GM19023 (cell line): ENCODE data around the gene COMT.

Experiments
- ATAC-seq: cut with Tn5 transposase; IDR thresholded peaks from one replicate; pipeline ENCODE4 v1.9.1; 2021; ENCODE audit warnings: mild to moderate bottlenecking, moderate library complexity; ENCODE audit not compliant: unreplicated experiment

COMT gene

DNA sequence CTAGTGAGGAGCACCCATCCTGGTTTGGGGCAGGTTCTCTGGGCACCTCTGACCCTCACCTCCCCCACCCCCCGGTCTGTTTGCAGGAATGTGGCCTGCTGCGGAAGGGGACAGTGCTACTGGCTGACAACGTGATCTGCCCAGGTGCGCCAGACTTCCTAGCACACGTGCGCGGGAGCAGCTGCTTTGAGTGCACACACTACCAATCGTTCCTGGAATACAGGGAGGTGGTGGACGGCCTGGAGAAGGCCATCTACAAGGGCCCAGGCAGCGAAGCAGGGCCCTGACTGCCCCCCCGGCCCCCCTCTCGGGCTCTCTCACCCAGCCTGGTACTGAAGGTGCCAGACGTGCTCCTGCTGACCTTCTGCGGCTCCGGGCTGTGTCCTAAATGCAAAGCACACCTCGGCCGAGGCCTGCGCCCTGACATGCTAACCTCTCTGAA lies 26.9 kb downstream of the COMT start:
- ATAC-seq = no peak

DNA sequence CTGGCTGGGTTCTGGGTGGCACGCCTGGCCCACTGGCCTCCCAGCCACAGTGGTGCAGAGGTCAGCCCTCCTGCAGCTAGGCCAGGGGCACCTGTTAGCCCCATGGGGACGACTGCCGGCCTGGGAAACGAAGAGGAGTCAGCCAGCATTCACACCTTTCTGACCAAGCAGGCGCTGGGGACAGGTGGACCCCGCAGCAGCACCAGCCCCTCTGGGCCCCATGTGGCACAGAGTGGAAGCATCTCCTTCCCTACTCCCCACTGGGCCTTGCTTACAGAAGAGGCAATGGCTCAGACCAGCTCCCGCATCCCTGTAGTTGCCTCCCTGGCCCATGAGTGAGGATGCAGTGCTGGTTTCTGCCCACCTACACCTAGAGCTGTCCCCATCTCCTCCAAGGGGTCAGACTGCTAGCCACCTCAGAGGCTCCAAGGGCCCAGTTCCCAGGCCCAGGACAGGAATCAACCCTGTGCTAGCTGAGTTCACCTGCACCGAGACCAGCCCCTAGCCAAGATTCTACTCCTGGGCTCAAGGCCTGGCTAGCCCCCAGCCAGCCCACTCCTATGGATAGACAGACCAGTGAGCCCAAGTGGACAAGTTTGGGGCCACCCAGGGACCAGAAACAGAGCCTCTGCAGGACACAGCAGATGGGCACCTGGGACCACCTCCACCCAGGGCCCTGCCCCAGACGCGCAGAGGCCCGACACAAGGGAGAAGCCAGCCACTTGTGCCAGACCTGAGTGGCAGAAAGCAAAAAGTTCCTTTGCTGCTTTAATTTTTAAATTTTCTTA lies 27.8 kb downstream of the COMT start:
- no peak for ATAC-seq

GRCh38 chr22:19970031-19970478 lies 28.5 kb downstream of the COMT start:
- ATAC-seq = no peak

DNA sequence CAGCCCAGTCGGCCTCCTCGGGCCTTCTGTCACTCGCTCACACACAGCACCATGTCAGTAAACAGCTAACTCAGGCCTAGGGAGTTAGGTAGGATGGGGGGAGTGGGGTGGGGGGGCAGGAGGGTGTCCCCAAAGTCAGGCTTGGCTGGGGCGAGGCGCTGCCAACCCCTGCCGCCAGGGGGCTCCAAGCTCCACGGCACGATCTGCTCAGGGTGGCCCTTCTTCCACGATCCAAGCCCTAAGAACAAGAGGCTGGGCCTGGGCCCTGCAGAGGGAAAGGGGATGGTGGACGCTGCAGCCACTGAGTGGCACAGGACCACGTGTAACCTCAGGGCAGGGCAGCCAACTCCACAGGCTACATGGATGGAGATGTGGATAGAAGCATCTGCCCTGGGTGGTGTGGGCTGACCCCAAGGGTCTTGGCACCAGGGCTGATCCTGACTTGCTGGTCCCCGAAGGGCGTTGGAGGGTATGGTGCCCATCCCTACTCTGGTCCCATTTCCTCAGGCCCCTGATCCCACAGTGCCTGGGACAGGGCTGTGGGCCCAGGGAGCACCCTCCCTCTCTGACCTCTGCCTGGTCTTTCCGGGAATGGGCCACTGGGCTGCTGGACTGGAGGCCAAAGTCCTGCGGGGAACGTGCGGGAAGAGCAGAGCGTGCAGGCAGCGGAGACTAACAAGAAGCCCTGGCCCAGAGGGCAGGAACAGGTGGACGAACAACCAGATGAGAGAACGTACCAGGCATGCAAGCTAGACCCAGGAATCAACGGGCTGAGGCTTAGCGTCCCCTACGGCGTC lies 29.1 kb downstream of the COMT start:
- ATAC-seq = no peak

DNA sequence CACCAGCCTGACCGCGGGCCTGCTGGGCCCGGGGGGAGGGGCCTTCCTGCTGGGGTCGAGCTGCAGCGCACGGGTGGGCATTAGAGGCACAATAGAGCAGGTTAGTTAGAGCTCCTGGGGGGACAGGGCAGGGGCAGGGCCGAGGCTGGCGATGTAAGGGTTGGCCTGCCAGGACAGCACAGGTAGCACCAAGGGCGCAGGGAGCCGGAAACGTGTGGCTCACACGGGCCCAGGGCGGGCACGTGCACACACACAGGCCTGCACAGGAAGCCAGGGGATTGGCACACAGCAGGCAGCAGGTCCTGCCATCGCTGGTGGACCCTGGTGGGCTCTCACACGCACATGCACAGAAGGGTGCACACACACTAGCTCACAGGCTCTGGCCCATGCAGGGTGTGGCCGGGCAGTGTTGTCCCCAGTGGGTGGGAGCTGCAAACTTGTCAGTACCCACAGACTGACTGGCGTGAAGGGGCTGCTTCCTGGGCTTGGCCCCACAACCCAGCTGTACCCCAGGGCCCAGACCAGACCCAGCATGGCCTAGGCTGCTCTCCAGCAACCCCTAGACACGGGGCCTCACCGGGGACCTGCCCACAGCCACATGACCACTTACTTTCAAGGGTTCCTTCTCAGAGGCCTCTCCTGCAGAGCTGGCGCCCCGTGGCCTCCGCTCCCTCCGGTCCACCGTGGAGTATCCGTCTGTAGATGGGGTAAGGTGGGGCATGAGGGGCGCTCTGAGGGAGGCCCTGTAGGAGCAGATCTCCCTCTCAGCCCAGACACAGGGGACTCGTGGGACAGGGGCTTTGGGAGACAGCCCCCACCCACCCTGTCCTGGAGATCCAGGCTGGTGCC lies 29.9 kb downstream of the COMT start:
- no peak for ATAC-seq

GRCh38 chr22:19972251-19972650 lies 30.7 kb downstream of the COMT start:
- no peak for ATAC-seq

GRCh38 chr22:19972652-19973550 lies 31.3 kb downstream of the COMT start:
- no peak for ATAC-seq

- no peak for ATAC-seq
Observed at GRCh38 chr22:19973551-19974267, 32.1 kb downstream of the COMT start.

DNA sequence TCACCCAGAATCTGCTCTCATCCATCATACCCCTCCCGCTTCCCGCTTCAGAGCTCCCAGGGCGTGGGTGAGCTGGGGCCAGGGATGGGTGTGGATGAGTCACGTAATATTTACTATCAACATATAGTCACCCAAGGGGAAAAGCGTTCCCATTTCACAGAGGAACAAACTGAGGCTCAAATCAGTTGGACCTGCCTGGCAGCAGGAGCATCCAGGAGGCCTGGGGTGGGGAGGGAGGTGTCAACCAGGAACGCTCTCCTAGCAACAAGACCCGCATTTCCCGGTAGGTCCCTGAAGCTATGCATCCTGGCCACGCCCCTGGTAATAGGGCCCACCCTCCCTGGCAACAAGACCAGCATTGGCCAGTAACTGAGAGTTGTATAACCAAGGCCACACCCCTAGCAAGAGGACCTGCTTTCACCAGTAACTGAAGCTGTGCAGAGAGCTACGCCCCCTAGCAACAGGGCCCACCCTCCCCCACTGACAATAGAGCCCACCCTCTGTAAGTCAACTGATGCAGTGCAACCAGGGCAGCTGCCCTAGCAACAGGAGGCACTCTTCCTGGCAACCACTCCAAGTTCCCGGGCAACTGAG lies 32.8 kb downstream of the COMT start:
- ATAC-seq = no peak

GRCh38 chr22:19974935-19975706 lies 33.5 kb downstream of the COMT start:
- ATAC-seq = no peak

- ATAC-seq = no peak
Observed at GRCh38 chr22:19975707-19976035, 34.1 kb downstream of the COMT start.

- no peak for ATAC-seq
Observed at GRCh38 chr22:19976671-19977070, 35.1 kb downstream of the COMT start.

DNA sequence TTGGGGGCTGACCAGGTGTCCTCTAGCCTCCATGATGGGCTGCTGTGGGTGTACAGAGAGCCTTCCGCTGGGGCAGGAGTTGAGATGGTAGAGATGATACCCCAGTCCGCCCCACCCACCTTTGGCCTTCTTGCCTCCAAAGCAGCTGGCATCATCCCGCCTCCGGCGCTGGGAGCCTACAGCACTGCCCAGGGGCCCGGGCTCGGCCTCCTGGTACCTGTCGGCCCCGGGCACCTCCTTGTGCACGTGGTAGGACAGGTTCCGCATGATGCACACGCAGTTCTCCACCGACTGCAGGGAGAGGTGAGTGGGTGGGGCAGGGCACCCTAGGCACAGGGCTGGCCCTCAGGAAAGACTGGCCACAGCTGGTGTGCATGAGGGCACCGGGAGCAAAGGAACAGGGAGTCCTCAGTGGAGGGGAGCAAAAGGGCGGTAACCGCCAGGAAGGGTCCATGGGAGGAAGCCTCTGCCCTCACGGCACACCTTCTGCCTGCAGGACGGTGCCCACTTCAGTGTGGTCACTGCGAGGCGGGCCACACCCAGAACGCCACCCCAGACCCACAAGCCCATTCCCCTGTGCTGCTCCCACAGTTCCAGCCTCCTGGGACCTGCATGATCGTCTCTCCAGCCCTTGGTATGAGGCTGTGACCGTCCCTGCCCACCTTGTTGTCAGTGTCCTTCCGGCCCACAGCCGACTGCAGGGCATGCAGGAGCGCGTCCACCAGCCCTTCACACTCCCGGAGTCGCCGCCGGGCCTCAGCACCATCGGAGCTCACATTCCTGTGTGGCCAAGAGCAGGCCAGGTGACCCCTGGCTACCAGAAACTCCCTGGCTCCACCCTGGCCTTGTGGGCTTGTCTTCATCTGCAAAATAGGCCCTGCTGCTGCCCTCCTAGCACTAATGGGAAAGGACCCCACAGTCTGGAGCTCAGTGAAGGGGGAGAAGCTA lies 36.0 kb downstream of the COMT start:
- ATAC-seq = no peak

GRCh38 chr22:19978748-19979147 lies 37.2 kb downstream of the COMT start:
- no peak for ATAC-seq

- ATAC-seq = no peak
Observed at GRCh38 chr22:19979712-19980493, 38.3 kb downstream of the COMT start.

- no peak for ATAC-seq
Observed at GRCh38 chr22:19980766-19981165, 39.2 kb downstream of the COMT start.
